Activated naive CD8-positive, alpha-beta T cell (primary cell): ENCODE results near the gene KLHL6.
A peak's percentile ranks its signal among the peaks of the same experiment; 100 is the strongest.
"Not testable (repeated sequence)": the region's sequence is repeated elsewhere in the genome, so short reads cannot be mapped to it uniquely, and the experiment has no call there.

ENCODE experiments used
- H3K27ac Mint-ChIP-seq: one replicate; pipeline ENCODE4 v1.8.0; 2021; ENCODE audit warnings: mixed read lengths
- H3K27me3 Mint-ChIP-seq: one replicate; pipeline ENCODE4 v1.8.0; 2021; ENCODE audit warnings: mixed read lengths
- H3K36me3 Mint-ChIP-seq: one replicate; pipeline ENCODE4 v1.8.0; 2021; ENCODE audit warnings: mixed read lengths
- H3K4me1 Mint-ChIP-seq: one replicate; pipeline ENCODE4 v1.8.0; 2021; ENCODE audit warnings: low read depth, mixed read lengths
- H3K4me3 Mint-ChIP-seq: one replicate; pipeline ENCODE4 v1.8.0; 2021; ENCODE audit warnings: mild to moderate bottlenecking, mixed read lengths
- H3K9me3 Mint-ChIP-seq: one replicate; pipeline ENCODE4 v1.8.0; 2021; ENCODE audit warnings: low read depth, mixed read lengths

The KLHL6 gene

GRCh38 chr3:183481582-183481981 is 73.9 kb downstream of the KLHL6 start:
- Mint-ChIP-seq H3K27me3 (no peaks in the 10 kb centered on the region), H3K27ac (no peak overlapping the region), H3K4me3 (no peak overlapping the region), H3K9me3 (no peaks in the 10 kb centered on the region), H3K4me1 (no peaks in the 10 kb centered on the region), H3K36me3 (no peaks in the 10 kb centered on the region)

GRCh38 chr3:183478501-183478900 is 77.0 kb downstream of the KLHL6 start:
- H3K36me3 Mint-ChIP-seq = no peaks in the 10 kb centered on the region
- no peak overlapping the region for H3K4me3 Mint-ChIP-seq
- no peaks in the 10 kb centered on the region for H3K9me3 Mint-ChIP-seq
- H3K27ac Mint-ChIP-seq = no peak overlapping the region
- no peaks in the 10 kb centered on the region for H3K27me3 Mint-ChIP-seq
- H3K4me1 Mint-ChIP-seq = no peaks in the 10 kb centered on the region

- no peaks in the 10 kb centered on the region for H3K27me3 Mint-ChIP-seq
- no peak overlapping the region for H3K4me3 Mint-ChIP-seq
- H3K9me3 Mint-ChIP-seq = no peaks in the 10 kb centered on the region
- H3K36me3 Mint-ChIP-seq = no peaks in the 10 kb centered on the region
- no peaks in the 10 kb centered on the region for H3K4me1 Mint-ChIP-seq
- no peak overlapping the region for H3K27ac Mint-ChIP-seq
These were observed 77.6 kb downstream of the KLHL6 start for GRCh38 chr3:183477801-183478456.

- not testable (repeated sequence) for H3K9me3 Mint-ChIP-seq, H3K36me3 Mint-ChIP-seq, H3K27me3 Mint-ChIP-seq, H3K4me1 Mint-ChIP-seq, H3K4me3 Mint-ChIP-seq, H3K27ac Mint-ChIP-seq
These were observed 79.7 kb downstream of the KLHL6 start for GRCh38 chr3:183475764-183476162.

GRCh38 chr3:183475016-183475763 is 80.3 kb downstream of the KLHL6 start:
- no peaks in the 10 kb centered on the region for H3K27me3 Mint-ChIP-seq
- no peak overlapping the region for H3K27ac Mint-ChIP-seq
- H3K4me3 Mint-ChIP-seq = no peak overlapping the region
- H3K36me3 Mint-ChIP-seq = no peaks in the 10 kb centered on the region
- H3K4me1 Mint-ChIP-seq = no peaks in the 10 kb centered on the region
- no peaks in the 10 kb centered on the region for H3K9me3 Mint-ChIP-seq

GRCh38 chr3:183473969-183474368 is 81.5 kb downstream of the KLHL6 start:
- Mint-ChIP-seq H3K27me3 (no peaks in the 10 kb centered on the region), H3K4me3 (no peak overlapping the region), H3K4me1 (peaks cover 6% of the 10 kb centered on the region), H3K9me3 (no peaks in the 10 kb centered on the region), H3K36me3 (no peaks in the 10 kb centered on the region), H3K27ac (no peak overlapping the region)

GRCh38 chr3:183472155-183472554 is 83.4 kb downstream of the KLHL6 start:
- Mint-ChIP-seq H3K9me3 (no peaks in the 10 kb centered on the region), H3K4me1 (peaks cover 16% of the 10 kb centered on the region), H3K27me3 (peaks cover 1% of the 10 kb centered on the region), H3K36me3 (no peaks in the 10 kb centered on the region), H3K4me3 (no peak overlapping the region), H3K27ac (no peak overlapping the region)

GRCh38 chr3:183468424-183468823 is 87.1 kb downstream of the KLHL6 start:
- peak overlapping the region; percentile 78 for H3K27ac Mint-ChIP-seq
- H3K27me3 Mint-ChIP-seq = peaks cover 1% of the 10 kb centered on the region
- no peaks in the 10 kb centered on the region for H3K9me3 Mint-ChIP-seq
- peak overlapping the region; percentile 38 for H3K4me3 Mint-ChIP-seq
- peaks cover 16% of the 10 kb centered on the region for H3K4me1 Mint-ChIP-seq
- no peaks in the 10 kb centered on the region for H3K36me3 Mint-ChIP-seq

- Mint-ChIP-seq H3K27ac (no peak overlapping the region), H3K4me3 (no peak overlapping the region), H3K36me3 (no peaks in the 10 kb centered on the region), H3K9me3 (no peaks in the 10 kb centered on the region), H3K4me1 (peaks cover 16% of the 10 kb centered on the region), H3K27me3 (peaks cover 1% of the 10 kb centered on the region)
These were observed 88.9 kb downstream of the KLHL6 start for GRCh38 chr3:183466575-183466974.

- not testable (repeated sequence) for H3K27me3 Mint-ChIP-seq, H3K9me3 Mint-ChIP-seq, H3K36me3 Mint-ChIP-seq, H3K4me3 Mint-ChIP-seq, H3K27ac Mint-ChIP-seq
- peaks cover 16% of the 10 kb centered on the region for H3K4me1 Mint-ChIP-seq
These were observed 89.8 kb downstream of the KLHL6 start for GRCh38 chr3:183465710-183466109.

- Mint-ChIP-seq H3K4me1 (peaks cover 15% of the 10 kb centered on the region), H3K36me3 (peaks cover 3% of the 10 kb centered on the region), H3K4me3 (no peak overlapping the region), H3K27ac (no peak overlapping the region), H3K9me3 (no peaks in the 10 kb centered on the region), H3K27me3 (peaks cover 1% of the 10 kb centered on the region)
These were observed 91.0 kb downstream of the KLHL6 start for GRCh38 chr3:183464480-183464879.

- no peaks in the 10 kb centered on the region for H3K4me1 Mint-ChIP-seq
- H3K36me3 Mint-ChIP-seq = peaks cover 6% of the 10 kb centered on the region
- H3K4me3 Mint-ChIP-seq = no peak overlapping the region
- no peaks in the 10 kb centered on the region for H3K9me3 Mint-ChIP-seq
- H3K27ac Mint-ChIP-seq = no peak overlapping the region
- H3K27me3 Mint-ChIP-seq = no peaks in the 10 kb centered on the region
These were observed 95.1 kb downstream of the KLHL6 start for GRCh38 chr3:183460081-183461055.

- H3K4me1 Mint-ChIP-seq = no peaks in the 10 kb centered on the region
- no peaks in the 10 kb centered on the region for H3K9me3 Mint-ChIP-seq
- H3K4me3 Mint-ChIP-seq = no peak overlapping the region
- peaks cover 11% of the 10 kb centered on the region for H3K36me3 Mint-ChIP-seq
- no peaks in the 10 kb centered on the region for H3K27me3 Mint-ChIP-seq
- no peak overlapping the region for H3K27ac Mint-ChIP-seq
These were observed 100.4 kb downstream of the KLHL6 start for GRCh38 chr3:183455089-183455488.

GRCh38 chr3:183454064-183454463 is 101.4 kb downstream of the KLHL6 start:
- Mint-ChIP-seq H3K9me3 (no peaks in the 10 kb centered on the region), H3K27ac (no peak overlapping the region), H3K4me3 (no peak overlapping the region), H3K4me1 (peaks cover 2% of the 10 kb centered on the region), H3K27me3 (no peaks in the 10 kb centered on the region), H3K36me3 (peaks cover 11% of the 10 kb centered on the region)

- no peak overlapping the region for H3K4me3 Mint-ChIP-seq
- peaks cover 3% of the 10 kb centered on the region for H3K36me3 Mint-ChIP-seq
- peaks cover under 1% of the 10 kb centered on the region for H3K9me3 Mint-ChIP-seq
- no peak overlapping the region for H3K27ac Mint-ChIP-seq
- H3K27me3 Mint-ChIP-seq = no peaks in the 10 kb centered on the region
- H3K4me1 Mint-ChIP-seq = peaks cover 18% of the 10 kb centered on the region
These were observed 105.7 kb downstream of the KLHL6 start for GRCh38 chr3:183449791-183450190.
